Activated CD8-positive, alpha-beta memory T cell treated with anti-CD3 and anti-CD28 coated beads for 36 hours (primary cell): ENCODE data around the gene TWNK. TPM values are rescaled to one million over a fixed set of nuclear protein-coding genes. Genes with fewer than 3 reads are reported as not detected.
"Not testable (repeated sequence)": the region's sequence is repeated elsewhere in the genome, so short reads cannot be mapped to it uniquely, and the experiment has no call there.

ENCODE experiments used
- CTCF ChIA-PET: fragments of 350-600 bp; sonication (Branson Sonifier 250); formaldehyde crosslinking; loops from one replicate; lab custom pipeline; 2021; ENCODE audit warnings: antibody characterized with exemption; lab: Charles Lee
- POLR2A ChIA-PET: fragments of 350-600 bp; sonication (Branson Sonifier 250); formaldehyde crosslinking; loops from one replicate; lab custom pipeline; 2021; ENCODE audit warnings: antibody characterized with exemption; lab: Charles Lee
- total RNA-seq, 2 experiments: library from RNA; stranded (reverse); gene quantifications; one replicate each; pipeline ENCODE4 v1.2.3, GENCODE V29; 2021

The TWNK gene
- total RNA-seq, 2 experiments from 2014 or later, result 41.0 to 42.0 TPM

DNA sequence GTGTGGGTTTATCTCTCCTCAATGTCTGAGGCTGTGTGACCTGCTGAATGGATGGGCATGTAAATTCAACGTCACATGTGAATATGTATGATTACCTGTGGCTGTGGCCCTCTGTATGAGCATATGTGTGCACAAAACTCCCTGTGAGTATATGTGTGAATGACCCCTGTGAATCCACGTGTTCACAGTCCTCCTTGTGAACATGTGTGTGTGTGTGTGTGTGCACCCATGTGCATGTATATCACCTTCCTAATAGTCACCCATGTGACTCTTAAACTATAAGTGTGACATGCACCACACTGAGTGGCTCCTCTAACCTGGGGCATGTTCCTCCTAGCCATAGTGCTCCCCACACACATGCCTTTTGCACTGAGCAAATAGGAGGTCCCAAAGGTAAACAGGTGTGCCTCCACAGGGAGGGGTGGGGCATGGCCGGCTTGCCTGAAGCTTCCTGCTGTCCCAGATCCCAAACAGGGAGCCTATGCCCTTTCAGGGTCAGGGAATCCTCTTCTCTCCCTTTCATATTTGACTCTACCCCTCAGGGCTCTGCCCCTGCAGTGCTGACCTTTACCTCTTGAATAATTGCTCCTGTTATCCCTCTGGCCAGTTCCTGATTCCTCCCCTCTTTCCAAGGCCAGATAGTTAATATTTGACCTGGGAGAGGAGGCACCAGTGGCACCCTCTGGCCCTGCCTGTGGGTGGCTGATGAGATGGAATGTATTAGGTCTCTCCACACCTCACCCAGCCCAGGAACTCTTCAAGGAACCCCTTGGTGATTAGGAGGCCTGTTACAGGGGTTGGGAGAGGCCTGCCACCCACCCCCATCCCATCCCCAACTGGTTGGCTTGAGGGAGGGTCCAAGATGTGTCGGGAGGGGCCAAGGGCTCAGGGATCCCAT is 16.2 kb upstream of the TWNK start:
- ChIA-PET CTCF (interaction anchor here (1.1 kb wide), 1 partner anchor 79 kb away, joined by 4 read pairs; no protein-coding TSS in a partner anchor), POLR2A (no interaction called here)

DNA sequence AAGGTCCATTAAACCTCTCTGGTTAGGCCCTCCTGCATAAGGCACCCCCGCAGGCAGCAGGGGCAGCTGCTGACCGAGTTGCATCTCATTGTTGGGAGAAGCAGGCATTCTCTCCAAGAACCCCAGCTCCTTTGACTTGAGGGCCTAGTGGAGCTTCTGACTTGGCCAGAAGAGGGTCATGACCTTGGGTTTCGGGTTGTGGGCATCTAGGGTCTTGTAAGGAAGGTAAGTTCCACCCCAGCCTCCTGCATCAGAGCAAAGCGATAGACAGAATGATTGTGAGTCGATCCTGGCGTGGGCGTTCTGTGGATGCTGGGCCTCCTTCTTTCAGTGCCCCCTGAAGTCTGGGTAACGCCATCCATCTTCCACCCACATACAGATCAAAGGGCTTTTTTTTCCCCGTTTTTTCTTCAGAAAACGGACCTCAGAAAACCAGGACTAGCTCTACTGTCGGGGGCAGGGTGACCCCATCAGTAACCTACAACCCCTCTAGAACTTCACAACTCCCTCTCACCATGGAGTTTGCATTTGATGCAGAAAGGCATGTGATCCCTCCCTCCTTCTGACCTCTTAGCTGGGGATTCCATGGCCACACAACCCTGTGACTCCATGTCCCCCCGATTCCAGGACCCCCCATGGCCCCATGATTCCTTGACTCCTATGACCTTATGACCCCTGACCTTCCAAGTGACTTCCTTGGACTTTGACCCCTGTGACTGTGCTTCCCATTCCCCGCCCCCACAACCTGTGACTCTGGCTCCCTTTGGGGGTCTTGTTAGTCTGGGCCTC is 15.0 kb upstream of the TWNK start:
- ChIA-PET POLR2A (no interaction called here), CTCF (interaction anchor here (1.1 kb wide), 1 partner anchor 78 kb away, joined by 4 read pairs; no protein-coding TSS in a partner anchor)

DNA sequence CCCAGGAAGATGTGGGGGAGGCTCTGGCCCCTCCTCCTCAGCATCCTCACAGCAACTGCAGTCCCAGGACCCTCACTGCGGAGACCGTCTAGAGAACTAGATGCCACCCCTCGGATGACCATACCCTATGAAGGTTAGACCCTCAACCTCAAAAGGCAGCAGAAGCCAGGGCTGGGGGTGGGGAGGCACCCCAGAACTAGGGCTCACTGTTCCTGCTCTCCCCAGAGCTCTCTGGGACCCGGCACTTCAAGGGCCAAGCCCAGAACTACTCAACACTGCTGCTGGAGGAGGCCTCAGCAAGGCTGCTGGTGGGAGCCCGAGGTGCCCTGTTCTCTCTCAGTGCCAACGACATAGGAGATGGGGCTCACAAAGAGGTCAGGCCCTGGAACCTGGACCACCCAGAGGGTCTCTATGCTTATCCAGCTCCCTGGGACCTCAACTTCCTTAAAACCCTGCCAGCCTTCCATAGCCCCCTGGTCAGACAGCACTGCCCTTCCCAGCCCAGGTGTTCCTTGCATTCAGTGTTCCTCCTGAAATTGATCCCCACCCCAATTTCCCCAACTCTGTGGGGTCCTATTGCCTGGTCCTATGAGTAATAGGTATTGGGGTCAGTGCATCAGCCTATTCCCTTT is 14.3 kb upstream of the TWNK start:
- ChIA-PET CTCF (interaction anchor here (0.7 kb wide), 1 partner anchor 71 kb away, joined by 3 read pairs; no protein-coding TSS in a partner anchor), POLR2A (no interaction called here)

- POLR2A ChIA-PET, CTCF ChIA-PET: not testable (repeated sequence)
Measured at GRCh38 chr10:100975397-100975796, 11.9 kb upstream of the TWNK start.

- ChIA-PET CTCF (interaction anchor here (1.2 kb wide), 1 partner anchor 38 kb away, joined by 4 read pairs; no protein-coding TSS in a partner anchor), POLR2A (no interaction called here)
Measured at GRCh38 chr10:100976906-100977305, 10.4 kb upstream of the TWNK start.

DNA sequence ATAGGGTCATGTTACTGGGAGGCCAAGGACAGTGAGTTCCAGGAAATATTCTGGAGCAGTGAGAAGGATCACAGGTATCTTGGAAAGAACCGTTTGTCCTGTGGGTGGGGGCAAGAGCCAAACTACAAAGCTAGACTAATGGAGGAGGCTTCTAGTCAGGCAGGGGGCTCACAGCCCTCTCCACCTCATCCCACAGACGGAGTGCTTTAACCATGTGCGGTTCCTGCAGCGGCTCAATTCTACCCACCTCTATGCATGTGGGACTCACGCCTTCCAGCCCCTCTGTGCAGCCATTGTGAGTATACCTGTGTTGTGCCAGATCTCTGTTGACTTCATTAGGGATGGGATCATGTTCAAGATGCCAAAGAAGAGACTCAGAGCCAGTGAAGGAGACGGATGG is 9.9 kb upstream of the TWNK start:
- ChIA-PET POLR2A (no interaction called here), CTCF (no interaction called here)

DNA sequence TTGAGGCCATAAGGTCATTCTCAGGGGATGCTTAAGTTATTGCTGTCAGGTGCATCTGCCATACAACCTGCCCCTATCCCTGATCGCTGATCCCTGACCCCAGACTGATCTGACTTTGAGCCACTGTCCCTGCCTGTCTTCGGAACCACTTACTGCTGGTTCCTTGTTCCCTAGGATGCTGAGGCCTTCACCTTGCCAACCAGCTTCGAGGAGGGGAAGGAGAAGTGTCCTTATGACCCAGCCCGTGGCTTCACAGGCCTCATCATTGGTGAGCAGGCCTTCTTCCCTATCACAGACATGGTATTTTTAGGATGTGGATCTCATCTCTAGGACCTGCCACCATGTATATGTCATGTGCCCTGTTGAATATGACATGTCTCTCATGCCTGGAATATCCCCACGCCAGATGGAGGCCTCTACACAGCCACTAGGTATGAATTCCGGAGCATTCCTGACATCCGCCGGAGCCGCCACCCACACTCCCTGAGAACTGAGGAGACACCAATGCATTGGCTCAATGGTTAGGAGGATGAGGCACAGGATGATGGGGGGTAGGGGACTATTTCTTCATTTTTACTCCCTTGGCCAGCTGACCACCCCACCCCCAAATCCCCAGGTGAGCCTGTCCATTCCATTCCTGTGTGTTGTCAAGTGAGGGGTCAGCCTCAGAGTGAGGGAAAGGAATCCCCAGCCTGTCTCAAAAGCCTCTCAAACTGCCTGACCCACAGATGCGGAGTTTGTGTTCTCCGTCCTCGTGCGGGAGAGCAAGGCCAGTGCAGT is 9.0 kb upstream of the TWNK start:
- POLR2A ChIA-PET, result no interaction called here
- CTCF ChIA-PET, result no interaction called here

- POLR2A ChIA-PET, result no interaction called here
- CTCF ChIA-PET, result no interaction called here
Measured at GRCh38 chr10:100978901-100979195, 8.5 kb upstream of the TWNK start.

GRCh38 chr10:100979791-100980272 is 7.5 kb upstream of the TWNK start:
- POLR2A ChIA-PET, result no interaction called here
- CTCF ChIA-PET, result interaction anchor here (0.5 kb wide), 1 partner anchor 61 kb away, joined by 4 read pairs; no protein-coding TSS in a partner anchor

DNA sequence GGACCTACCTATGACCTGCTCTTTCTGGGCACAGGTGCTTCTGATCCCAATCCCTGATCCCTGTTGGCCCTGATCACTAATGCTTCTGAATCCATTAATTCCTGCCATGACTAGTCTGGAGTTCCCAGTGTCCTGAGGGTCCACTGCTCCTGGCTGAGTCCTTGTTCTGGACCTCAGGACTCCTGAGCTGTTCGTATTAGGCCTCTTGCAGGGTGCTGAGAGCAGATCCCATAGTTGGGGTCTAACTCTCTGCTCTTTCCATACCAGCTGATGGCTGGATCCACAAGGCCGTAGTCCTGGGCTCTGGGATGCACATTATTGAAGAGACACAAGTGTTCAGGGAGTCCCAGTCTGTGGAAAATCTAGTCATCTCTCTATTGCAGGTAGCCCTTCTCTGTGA is 7.0 kb upstream of the TWNK start:
- POLR2A ChIA-PET, result no interaction called here
- CTCF ChIA-PET, result no interaction called here

GRCh38 chr10:100980711-100981110 is 6.6 kb upstream of the TWNK start:
- CTCF ChIA-PET, result no interaction called here
- POLR2A ChIA-PET, result no interaction called here

- ChIA-PET CTCF (interaction anchor here (0.7 kb wide), 1 partner anchor 68 kb away, joined by 3 read pairs; no protein-coding TSS in a partner anchor), POLR2A (no interaction called here)
Measured at GRCh38 chr10:100981178-100981772, 6.1 kb upstream of the TWNK start.

DNA sequence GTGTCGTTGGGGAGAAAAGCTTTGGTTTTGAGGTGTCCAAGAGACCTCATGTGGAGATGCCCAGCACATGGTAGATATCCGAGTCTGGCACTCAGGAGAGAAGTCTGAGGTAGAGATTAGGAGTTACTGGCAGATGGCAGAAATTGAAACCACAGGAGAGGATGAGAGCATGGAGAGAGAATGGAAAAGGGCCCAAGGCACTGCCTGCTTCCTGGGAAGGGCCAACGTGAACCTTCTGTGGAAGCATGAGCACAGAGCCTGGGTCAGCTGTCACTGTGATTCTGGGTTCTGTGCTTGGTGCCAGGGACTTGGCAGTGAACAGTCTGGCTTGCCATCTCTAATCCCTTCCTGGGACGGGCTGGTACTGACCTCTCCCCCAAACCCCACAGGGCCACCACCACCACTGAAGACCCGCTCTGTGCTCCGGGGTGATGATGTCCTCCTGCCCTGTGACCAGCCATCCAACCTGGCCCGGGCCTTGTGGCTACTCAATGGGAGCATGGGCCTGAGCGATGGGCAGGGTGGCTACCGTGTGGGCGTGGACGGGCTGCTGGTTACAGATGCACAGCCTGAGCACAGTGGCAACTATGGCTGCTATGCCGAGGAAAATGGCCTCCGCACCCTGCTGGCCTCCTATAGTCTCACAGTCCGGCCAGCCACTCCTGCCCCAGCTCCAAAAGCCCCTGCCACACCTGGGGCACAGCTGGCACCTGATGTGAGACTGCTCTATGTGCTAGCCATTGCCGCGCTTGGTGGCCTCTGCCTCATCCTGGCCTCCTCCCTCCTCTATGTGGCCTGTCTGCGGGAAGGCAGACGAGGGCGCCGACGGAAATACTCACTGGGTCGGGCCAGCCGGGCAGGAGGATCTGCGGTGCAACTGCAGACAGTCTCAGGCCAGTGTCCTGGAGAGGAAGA is 4.2 kb upstream of the TWNK start:
- ChIA-PET CTCF (no interaction called here), POLR2A (no interaction called here)

GRCh38 chr10:100983868-100984671 is 3.3 kb upstream of the TWNK start:
- CTCF ChIA-PET, result no interaction called here
- POLR2A ChIA-PET, result no interaction called here

- CTCF ChIA-PET, result interaction anchor here (0.9 kb wide), 2 partner anchors 13 to 14 kb away, joined by 3 to 4 read pairs; no protein-coding TSS in a partner anchor
- POLR2A ChIA-PET, result interaction anchor here (1.9 kb wide), 1 partner anchor 12 kb away, joined by 6 read pairs; no protein-coding TSS in a partner anchor
Measured at GRCh38 chr10:100984672-100985177, 2.6 kb upstream of the TWNK start.

- ChIA-PET POLR2A (interaction anchor here (0.6 to 1.9 kb wide), 2 partner anchors 12 to 41 kb away, joined by 3 to 6 read pairs; no protein-coding TSS in a partner anchor), CTCF (interaction anchor here (0.9 kb wide), 2 partner anchors 12 to 13 kb away, joined by 3 to 4 read pairs; no protein-coding TSS in a partner anchor)
Measured at GRCh38 chr10:100985336-100985735, 2.0 kb upstream of the TWNK start.
